GM21367 (cell line): Measurements from ENCODE around the gene PTPRM.

Source experiments
- ATAC-seq: cut with Tn5 transposase; IDR thresholded peaks from one replicate; pipeline ENCODE4 v1.9.1; 2021; ENCODE audit not compliant: unreplicated experiment

The PTPRM gene

GRCh38 chr18:7844017-7844416 is 276.9 kb downstream of the PTPRM start:
- ATAC-seq: no peak

- ATAC-seq: no peak
Observed at GRCh38 chr18:7844418-7844817, 277.3 kb downstream of the PTPRM start.

DNA sequence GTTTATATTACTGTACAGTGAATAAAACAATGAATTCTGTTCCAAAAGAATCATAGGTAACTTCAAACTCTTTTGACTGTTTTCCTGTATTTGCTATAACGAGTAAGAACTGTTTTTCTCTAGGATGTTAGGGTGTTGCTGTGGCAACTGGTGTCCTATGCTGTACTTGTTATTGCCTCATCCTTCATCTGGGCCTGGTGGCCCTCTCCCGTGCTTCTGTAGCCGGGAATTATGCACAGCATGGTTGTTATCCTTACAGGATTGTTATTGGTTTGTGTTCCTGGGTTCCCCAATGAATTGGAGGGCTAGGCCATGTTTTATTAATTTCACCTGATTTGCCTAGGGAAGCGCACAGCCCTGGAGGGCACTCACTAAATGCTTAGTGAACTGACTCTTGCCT is 279.2 kb downstream of the PTPRM start:
- ATAC-seq: no peak

GRCh38 chr18:7847357-7848053 is 280.4 kb downstream of the PTPRM start:
- no peak for ATAC-seq

GRCh38 chr18:7848054-7848412 is 280.9 kb downstream of the PTPRM start:
- no peak for ATAC-seq

- no peak for ATAC-seq
Observed at GRCh38 chr18:7850446-7850845, 283.3 kb downstream of the PTPRM start.

DNA sequence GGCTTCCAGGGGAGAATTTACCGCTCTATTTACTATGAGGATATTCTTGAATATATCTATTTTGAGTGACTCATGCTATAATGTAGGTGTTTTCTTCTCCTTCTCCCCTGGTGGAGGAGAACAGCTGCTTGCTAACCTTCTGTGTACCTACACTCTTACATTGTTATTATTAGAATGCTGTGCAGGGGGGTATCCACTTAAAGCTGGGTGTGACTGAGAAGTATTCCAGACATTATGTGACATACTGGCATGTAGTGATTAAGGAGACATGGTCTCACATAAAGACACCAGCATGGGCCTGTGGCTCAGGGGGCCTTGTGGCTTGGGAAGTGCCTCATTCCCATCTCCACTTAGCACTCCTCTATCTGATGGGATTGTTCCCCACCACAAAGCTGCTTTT is 287.9 kb downstream of the PTPRM start:
- no peak for ATAC-seq

GRCh38 chr18:7855671-7856070 is 288.6 kb downstream of the PTPRM start:
- ATAC-seq: no peak

DNA sequence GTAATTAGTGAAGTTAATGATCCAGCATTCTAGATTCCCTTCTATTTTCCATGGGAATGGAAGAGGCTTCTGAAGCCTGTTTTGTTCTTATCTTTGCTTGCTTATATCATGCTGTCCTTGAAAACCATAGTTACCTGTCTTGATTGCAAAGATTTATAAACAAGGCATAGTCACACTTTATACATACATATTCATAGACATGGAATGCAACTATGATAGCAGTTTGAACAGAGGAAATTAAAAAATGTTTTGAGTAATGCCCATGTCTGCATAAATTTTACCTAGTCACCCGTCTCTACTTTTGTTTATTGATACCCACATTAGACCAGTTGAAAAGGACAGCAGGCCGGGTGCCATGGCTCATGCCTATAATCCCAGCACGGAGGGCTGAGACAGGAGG is 289.0 kb downstream of the PTPRM start:
- no peak for ATAC-seq

DNA sequence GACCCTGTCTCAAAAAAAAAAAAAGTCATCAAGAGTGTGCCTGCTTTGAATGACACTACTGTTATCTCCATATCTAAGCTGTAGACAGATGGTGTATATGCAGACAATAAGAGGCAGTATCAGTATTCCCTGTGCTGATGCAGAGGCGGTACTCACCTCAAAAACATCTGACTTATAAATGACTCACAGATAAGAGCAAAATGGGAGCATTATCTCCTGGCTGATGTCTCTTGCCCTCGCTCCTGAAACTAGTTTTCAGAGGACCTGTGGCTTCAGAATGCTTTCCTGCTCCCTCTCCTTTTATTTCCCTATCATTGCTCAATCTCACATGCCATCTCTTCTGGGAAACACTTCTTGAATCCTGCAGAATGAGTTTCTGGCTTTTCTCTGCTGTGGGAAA is 289.6 kb downstream of the PTPRM start:
- ATAC-seq: no peak

- ATAC-seq: no peak
Observed at GRCh38 chr18:7857562-7857961, 290.4 kb downstream of the PTPRM start.

- no peak for ATAC-seq
Observed at GRCh38 chr18:7859122-7859521, 292.0 kb downstream of the PTPRM start.

DNA sequence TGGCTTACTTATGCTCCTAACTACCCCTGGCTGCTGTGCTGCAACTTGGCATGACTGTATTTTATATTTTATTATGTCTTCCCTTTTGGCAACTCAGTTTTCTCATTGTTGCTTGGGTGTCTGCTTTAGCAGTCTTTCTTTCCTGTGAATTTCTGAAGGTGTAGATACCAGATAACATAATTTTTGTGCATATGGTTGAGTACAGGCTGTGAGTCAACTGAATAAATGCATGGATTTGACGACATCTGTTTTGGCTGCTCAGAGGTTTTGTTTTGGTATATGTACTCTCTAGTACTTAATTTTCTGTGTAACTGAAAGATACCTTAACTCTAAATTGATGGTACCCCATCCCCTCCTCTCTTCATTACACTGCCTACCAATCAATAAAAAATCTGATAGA is 303.1 kb downstream of the PTPRM start:
- no peak for ATAC-seq

GRCh38 chr18:7870855-7871254 is 303.7 kb downstream of the PTPRM start:
- no peak for ATAC-seq

- ATAC-seq: no peak
Observed at GRCh38 chr18:7871560-7872456, 304.7 kb downstream of the PTPRM start.

DNA sequence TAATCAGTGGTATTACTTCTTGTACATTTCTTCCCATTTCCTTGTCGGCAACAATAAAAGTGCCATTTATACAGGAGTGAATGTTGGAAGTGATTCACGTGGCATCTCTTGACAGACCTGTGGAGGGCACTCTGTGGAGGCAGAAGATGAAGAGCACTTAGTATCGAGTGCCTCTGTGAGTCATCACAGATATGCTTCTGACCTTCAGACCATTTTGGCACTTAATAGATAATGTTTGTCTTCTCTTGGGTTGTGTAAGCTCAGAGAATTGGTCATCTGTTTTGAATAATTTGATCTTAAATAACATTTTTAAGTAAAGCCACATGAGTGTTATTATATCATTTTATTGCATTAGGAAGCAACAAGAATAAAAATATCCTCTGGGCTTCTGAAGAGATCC is 305.5 kb downstream of the PTPRM start:
- no peak for ATAC-seq

DNA sequence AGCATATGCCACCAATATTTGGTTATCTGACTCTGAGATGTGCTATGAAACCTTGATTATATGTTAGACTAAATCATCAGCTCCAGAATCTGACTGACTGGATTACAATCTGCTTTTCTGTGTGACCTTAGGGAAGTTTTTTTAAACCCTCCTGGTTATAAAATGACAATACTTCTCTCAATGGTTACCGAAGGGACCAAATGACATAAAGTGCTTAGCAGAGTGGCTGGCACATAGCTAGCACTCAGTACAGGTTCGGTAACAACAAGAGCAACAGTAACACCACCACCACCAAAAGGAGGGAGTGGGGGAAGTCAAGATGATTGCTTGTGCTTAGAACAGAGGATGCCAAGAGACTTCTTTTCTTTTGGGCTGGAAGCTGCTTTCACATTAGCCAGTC is 306.2 kb downstream of the PTPRM start:
- no peak for ATAC-seq

DNA sequence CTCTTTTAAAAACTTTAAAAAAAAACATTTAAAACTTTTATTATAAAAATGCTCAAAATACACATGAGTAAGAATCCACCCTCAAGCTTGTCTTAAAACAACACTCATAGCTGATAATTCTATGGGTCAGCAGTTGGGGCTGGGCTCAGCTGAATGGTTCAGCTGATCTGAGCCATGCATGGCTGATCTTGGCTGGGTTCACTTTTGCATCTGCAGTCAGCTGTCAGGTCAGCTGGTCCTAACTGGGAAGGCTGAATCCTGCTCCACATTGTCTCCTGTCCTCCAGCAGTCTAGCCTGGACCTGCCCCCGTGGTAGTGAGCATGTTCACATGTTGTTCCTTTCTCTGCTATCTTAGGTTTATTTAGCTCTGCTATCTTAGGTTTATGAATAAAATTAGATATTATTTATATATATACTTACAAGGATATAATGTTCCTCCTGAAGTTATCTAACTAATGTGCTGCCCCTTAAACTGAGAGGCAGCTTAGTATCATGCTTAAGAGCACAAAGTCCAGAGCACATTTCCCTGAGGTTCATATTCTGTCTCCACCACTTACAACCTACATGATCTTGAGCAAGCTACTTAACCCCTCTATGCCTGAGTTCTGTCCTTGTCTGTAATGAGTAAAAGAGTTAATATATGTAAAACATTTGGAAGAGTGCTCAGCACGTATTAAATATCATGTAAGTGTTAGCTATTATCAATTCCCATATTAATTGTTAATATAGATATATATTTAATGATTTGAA is 309.4 kb downstream of the PTPRM start:
- ATAC-seq: no peak

DNA sequence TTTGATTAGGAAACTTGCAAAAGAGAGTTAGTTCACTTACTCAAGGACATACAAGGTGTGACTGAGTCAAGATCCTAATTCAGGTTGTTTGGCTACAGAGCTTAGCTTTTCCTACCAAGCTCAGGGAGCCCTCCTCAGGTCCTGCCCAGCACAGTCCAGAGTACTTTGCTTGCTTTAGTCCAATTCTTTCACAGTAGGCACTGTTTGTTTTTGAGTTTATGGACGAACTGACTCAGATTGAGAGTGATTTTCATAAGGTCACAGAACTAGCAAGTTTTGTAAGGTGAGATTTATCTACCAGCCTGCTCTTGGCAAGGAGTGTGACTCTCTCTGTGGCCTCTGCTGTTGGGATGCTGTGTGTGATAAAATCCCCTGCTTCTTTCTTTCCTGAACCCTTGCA is 310.5 kb downstream of the PTPRM start:
- ATAC-seq: no peak

- no peak for ATAC-seq
Observed at GRCh38 chr18:7878265-7879211, 311.4 kb downstream of the PTPRM start.

DNA sequence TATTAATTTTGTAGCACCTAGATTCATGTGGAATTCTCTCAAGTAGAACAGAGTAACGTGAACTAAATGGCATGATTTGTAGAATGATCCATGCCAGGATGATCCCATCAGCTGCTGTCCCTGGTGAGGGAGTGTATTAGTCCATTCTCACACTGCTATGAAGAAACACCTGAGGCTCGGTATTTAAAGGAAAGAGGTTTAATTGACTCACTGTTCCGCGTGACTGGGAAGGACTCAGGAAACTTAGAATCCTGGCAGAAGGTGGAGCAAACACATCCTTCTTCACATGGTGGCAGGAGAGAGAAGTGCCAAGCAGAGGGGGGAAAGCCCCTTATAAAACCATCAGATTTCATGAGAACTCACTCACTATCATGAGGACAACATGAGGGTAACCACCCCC is 312.6 kb downstream of the PTPRM start:
- no peak for ATAC-seq
